Liver (tissue), 9 donors: ENCODE measurements around the gene DCN. TPM values are rescaled to one million over a fixed set of nuclear protein-coding genes. Genes with fewer than 3 reads are reported as not detected.

Experiments used
- DNase-seq: peaks from one replicate; pipeline ENCODE4 v3.0.0-alpha.2; 2017; ENCODE audit warnings: low spot score
- H3K27ac ChIP-seq, 2 donors: one replicate each; pipeline ENCODE4 v1.7.0; 2013; ENCODE audit warnings: inconsistent platforms in 2 of 2, low read length in 2 of 2, control low read depth in 1 of 2, low read depth in 1 of 2, mild to moderate bottlenecking in 1 of 2
- H3K27me3 ChIP-seq, 4 donors: one replicate each; pipeline versions ENCODE4 v1.6.1 to v1.7.0; 2013; ENCODE audit warnings: low read length in 3 of 4, inconsistent platforms in 1 of 4, mild to moderate bottlenecking in 1 of 4, moderate library complexity in 1 of 4; ENCODE audit not compliant: control insufficient read depth in 4 of 4, insufficient read depth in 4 of 4
- H3K36me3 ChIP-seq, 4 donors: one replicate each; pipeline versions ENCODE4 v1.6.1 to v1.7.0; 2013; ENCODE audit warnings: low read length in 3 of 4, mild to moderate bottlenecking in 3 of 4, low read depth in 1 of 4, moderate library complexity in 1 of 4; ENCODE audit not compliant: control insufficient read depth in 4 of 4, insufficient read depth in 3 of 4
- H3K4me1 ChIP-seq, 4 donors: one replicate each; pipeline versions ENCODE4 v1.6.1 to v1.7.0; 2013; ENCODE audit warnings: low read length in 3 of 4, mild to moderate bottlenecking in 3 of 4, moderate library complexity in 1 of 4; ENCODE audit not compliant: control insufficient read depth in 4 of 4, insufficient read depth in 4 of 4
- H3K4me3 ChIP-seq, 3 donors: one replicate each; pipeline versions ENCODE4 v1.6.1 to v1.7.0; 2013; ENCODE audit warnings: low read length in 3 of 3, control low read depth in 1 of 3, low read depth in 1 of 3, mild to moderate bottlenecking in 1 of 3
- H3K9ac ChIP-seq, 2 donors: one replicate each; pipeline ENCODE4 v1.7.0; 2013; ENCODE audit warnings: low read length in 2 of 2, mild to moderate bottlenecking in 2 of 2, moderate library complexity in 2 of 2, control low read depth in 1 of 2, low read depth in 1 of 2
- H3K9me3 ChIP-seq, 4 donors: one replicate each; pipeline versions ENCODE4 v1.6.1 to v1.7.0; 2013; ENCODE audit warnings: low read length in 3 of 4; ENCODE audit not compliant: control insufficient read depth in 4 of 4
- EGR1 ChIP-seq, 2 donors: IDR thresholded peaks; 2 replicates each; pipeline ENCODE4 v1.6.1; 2016 to 2018; ENCODE audit warnings: antibody characterized with exemption in 2 of 2, low read depth in 2 of 2
- FOXA2 ChIP-seq: IDR thresholded peaks from 2 replicates; pipeline ENCODE4 v1.6.1; 2016; ENCODE audit warnings: antibody characterized with exemption
- GABPA ChIP-seq, 2 donors: IDR thresholded peaks in 1 of 2; conservative IDR thresholded peaks in 1 of 2; 2 replicates each; pipeline ENCODE4 v1.6.1; 2016; ENCODE audit warnings: antibody characterized with exemption in 2 of 2, mild to moderate bottlenecking in 1 of 2, moderate library complexity in 1 of 2
- HNF4A ChIP-seq, 2 donors: conservative IDR thresholded peaks; 2 replicates each; pipeline ENCODE4 v1.6.1; 2016; ENCODE audit warnings: antibody characterized with exemption in 2 of 2, mild to moderate bottlenecking in 2 of 2
- JUND ChIP-seq, 2 donors: IDR thresholded peaks; 2 replicates each; pipeline ENCODE4 v1.6.1; 2016; ENCODE audit warnings: antibody characterized with exemption in 2 of 2
- RXRA ChIP-seq, 2 donors: IDR thresholded peaks; 2 replicates each; pipeline ENCODE4 v1.6.1; 2017 to 2018; ENCODE audit warnings: antibody characterized with exemption in 2 of 2, mild to moderate bottlenecking in 1 of 2
- TAF1 ChIP-seq: conservative IDR thresholded peaks from 2 replicates; pipeline ENCODE4 v1.6.1; 2016; ENCODE audit warnings: antibody characterized with exemption, mild to moderate bottlenecking
- YY1 ChIP-seq: IDR thresholded peaks from 2 replicates; pipeline ENCODE4 v1.6.1; 2016; ENCODE audit warnings: antibody characterized with exemption, mild to moderate bottlenecking
- whole genome bisulfite sequencing: extraction: QIAGEN DNeasy Blood & Tissue Kit; methylation state at CpG from one replicate; pipeline ENCODE4 v1.1.7; 2013; 5-methylcytosine and 5-hydroxymethylcytosine counted together
- polyA plus RNA-seq, 2 donors: library from polyadenylated mRNA; stranded (reverse) in 1 of 2; unstranded in 1 of 2; fragments of 200-250 nt in 1 of 2; fragments of >200 nt in 1 of 2; fragmentation: Nextera tagmentation in 1 of 2; extraction: Ambion mirVana in 1 of 2; gene quantifications; one replicate each; pipeline versions ENCODE4 v1.2.1 to v1.2.3, GENCODE V29; 2013 to 2015
- total RNA-seq, 2 donors: library from RNA; depleted of rRNA; stranded (reverse); fragments of >200 nt; gene quantifications; one replicate each; pipeline ENCODE4 v1.2.3, GENCODE V29; 2014
- TF ChIP-seq, protein P1 (sequence below): IDR thresholded peaks from 2 replicates; pipeline ENCODE4 v1.6.1; 2016; ENCODE audit warnings: antibody characterized with exemption
- TF ChIP-seq, protein P2 (sequence below): IDR thresholded peaks from 2 replicates; pipeline ENCODE4 v1.6.1; 2016; ENCODE audit warnings: antibody characterized with exemption
- TF ChIP-seq, protein P3 (sequence below): IDR thresholded peaks from 2 replicates; pipeline ENCODE4 v1.6.1; 2016; ENCODE audit warnings: antibody characterized with exemption, mild to moderate bottlenecking
- TF ChIP-seq, protein P4 (sequence below): fragments of 150-350 bp; IDR thresholded peaks from 2 replicates; pipeline ENCODE4 v1.5.1; 2017; ENCODE audit warnings: improper control_type of control experiment, low read depth, low read length; ENCODE audit not compliant: missing input control
- TF ChIP-seq, protein P5 (sequence below): IDR thresholded peaks from 2 replicates; pipeline ENCODE4 v1.6.1; 2016; ENCODE audit warnings: antibody characterized with exemption
- donor health status: healthy.
- donor health status: healthy.
- donor health status: healthy.
- donor health status: healthy.
- donor health status: healthy.

The DCN gene
- total and polyA plus RNA-seq, 4 donors, result 74.9 to 148 (median 98.6) TPM

DNA sequence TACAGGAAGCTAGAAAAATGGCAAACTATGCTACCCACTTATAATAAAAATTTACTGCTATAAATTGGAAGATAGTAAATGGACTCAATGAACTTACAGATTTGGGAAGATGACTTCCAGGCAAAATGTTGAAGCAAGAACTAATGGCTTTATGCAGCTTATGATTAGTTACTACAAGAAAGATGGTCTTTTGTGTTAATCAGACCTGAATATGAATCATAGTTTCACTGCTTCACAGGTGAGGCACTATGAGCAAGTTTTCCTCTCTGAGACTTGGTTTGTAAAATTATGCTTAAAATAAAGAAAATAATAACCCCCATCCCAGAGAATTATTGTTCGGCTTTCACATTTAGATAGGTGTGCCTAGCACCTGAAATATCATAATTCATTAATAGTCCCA, 19.8 kb upstream of the DCN start:
- WGBS, result 73% methylated on average over 1 of the region's 1 CpG
- TF ChIP-seq, protein P1, sequence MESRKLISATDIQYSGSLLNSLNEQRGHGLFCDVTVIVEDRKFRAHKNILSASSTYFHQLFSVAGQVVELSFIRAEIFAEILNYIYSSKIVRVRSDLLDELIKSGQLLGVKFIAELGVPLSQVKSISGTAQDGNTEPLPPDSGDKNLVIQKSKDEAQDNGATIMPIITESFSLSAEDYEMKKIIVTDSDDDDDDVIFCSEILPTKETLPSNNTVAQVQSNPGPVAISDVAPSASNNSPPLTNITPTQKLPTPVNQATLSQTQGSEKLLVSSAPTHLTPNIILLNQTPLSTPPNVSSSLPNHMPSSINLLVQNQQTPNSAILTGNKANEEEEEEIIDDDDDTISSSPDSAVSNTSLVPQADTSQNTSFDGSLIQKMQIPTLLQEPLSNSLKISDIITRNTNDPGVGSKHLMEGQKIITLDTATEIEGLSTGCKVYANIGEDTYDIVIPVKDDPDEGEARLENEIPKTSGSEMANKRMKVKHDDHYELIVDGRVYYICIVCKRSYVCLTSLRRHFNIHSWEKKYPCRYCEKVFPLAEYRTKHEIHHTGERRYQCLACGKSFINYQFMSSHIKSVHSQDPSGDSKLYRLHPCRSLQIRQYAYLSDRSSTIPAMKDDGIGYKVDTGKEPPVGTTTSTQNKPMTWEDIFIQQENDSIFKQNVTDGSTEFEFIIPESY, result no peak
- TF ChIP-seq GABPA (IDR thresholded peaks at IDR 0.05 in 1 of 2, conservative IDR thresholded peaks at IDR 0.05 in 1 of 2) (no peak), JUND (IDR thresholded peaks at IDR 0.05) (no peak), EGR1 (IDR thresholded peaks at IDR 0.05; ENCODE audit: low read depth in 2 of 2) (no peak), TAF1 (no peak), RXRA (IDR thresholded peaks at IDR 0.05) (no peak), YY1 (no peak), FOXA2 (no peak)
- TF ChIP-seq, protein P2, sequence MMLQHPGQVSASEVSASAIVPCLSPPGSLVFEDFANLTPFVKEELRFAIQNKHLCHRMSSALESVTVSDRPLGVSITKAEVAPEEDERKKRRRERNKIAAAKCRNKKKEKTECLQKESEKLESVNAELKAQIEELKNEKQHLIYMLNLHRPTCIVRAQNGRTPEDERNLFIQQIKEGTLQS, result no peak
- TF ChIP-seq, protein P3, sequence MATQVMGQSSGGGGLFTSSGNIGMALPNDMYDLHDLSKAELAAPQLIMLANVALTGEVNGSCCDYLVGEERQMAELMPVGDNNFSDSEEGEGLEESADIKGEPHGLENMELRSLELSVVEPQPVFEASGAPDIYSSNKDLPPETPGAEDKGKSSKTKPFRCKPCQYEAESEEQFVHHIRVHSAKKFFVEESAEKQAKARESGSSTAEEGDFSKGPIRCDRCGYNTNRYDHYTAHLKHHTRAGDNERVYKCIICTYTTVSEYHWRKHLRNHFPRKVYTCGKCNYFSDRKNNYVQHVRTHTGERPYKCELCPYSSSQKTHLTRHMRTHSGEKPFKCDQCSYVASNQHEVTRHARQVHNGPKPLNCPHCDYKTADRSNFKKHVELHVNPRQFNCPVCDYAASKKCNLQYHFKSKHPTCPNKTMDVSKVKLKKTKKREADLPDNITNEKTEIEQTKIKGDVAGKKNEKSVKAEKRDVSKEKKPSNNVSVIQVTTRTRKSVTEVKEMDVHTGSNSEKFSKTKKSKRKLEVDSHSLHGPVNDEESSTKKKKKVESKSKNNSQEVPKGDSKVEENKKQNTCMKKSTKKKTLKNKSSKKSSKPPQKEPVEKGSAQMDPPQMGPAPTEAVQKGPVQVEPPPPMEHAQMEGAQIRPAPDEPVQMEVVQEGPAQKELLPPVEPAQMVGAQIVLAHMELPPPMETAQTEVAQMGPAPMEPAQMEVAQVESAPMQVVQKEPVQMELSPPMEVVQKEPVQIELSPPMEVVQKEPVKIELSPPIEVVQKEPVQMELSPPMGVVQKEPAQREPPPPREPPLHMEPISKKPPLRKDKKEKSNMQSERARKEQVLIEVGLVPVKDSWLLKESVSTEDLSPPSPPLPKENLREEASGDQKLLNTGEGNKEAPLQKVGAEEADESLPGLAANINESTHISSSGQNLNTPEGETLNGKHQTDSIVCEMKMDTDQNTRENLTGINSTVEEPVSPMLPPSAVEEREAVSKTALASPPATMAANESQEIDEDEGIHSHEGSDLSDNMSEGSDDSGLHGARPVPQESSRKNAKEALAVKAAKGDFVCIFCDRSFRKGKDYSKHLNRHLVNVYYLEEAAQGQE, result no peak
- H3K27me3 ChIP-seq, result no peaks in the 10 kb centered on the region

DNA sequence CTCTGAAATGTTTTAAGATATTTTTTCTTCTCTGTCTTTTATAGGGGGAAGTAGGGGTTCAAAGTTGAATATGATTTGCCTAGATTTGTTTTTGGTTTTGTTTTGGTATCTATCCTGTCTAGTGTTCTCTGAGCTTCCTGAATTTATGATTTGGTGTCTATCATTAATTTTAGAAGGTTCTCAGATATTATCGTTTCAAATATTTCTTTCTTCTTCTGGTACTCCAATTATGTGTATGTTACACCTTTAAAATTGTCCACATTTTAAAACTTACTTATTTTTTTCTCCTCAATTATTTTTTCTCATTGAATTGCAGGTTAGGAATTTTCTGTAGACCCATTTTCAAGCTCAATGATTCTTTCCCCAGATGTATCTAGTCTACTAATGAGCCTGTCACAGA, 13.8 kb upstream of the DCN start:
- H3K4me1 ChIP-seq, result no peaks in the 10 kb centered on the region
- no peaks in the 10 kb centered on the region for H3K36me3 ChIP-seq
- DNase-seq, result no peak
- no peak overlapping the region for H3K9ac ChIP-seq
- no peak overlapping the region for H3K27ac ChIP-seq
- no peaks in the 10 kb centered on the region for H3K9me3 ChIP-seq
- 94% methylated on average over 1 of the region's 1 CpG for WGBS
- TF ChIP-seq, protein P1, result no peak
- TF ChIP-seq, protein P4, sequence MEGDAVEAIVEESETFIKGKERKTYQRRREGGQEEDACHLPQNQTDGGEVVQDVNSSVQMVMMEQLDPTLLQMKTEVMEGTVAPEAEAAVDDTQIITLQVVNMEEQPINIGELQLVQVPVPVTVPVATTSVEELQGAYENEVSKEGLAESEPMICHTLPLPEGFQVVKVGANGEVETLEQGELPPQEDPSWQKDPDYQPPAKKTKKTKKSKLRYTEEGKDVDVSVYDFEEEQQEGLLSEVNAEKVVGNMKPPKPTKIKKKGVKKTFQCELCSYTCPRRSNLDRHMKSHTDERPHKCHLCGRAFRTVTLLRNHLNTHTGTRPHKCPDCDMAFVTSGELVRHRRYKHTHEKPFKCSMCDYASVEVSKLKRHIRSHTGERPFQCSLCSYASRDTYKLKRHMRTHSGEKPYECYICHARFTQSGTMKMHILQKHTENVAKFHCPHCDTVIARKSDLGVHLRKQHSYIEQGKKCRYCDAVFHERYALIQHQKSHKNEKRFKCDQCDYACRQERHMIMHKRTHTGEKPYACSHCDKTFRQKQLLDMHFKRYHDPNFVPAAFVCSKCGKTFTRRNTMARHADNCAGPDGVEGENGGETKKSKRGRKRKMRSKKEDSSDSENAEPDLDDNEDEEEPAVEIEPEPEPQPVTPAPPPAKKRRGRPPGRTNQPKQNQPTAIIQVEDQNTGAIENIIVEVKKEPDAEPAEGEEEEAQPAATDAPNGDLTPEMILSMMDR, result no peak
- TF ChIP-seq, protein P5, sequence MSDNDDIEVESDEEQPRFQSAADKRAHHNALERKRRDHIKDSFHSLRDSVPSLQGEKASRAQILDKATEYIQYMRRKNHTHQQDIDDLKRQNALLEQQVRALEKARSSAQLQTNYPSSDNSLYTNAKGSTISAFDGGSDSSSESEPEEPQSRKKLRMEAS, result no peak
- no peak for TF ChIP-seq HNF4A (conservative IDR thresholded peaks at IDR 0.05)
- no peak for TF ChIP-seq EGR1 (IDR thresholded peaks at IDR 0.05; ENCODE audit: low read depth in 2 of 2)
- H3K4me3 ChIP-seq, result no peak overlapping the region
- no peaks in the 10 kb centered on the region for H3K27me3 ChIP-seq

More for the DNA sequence above, 19.8 kb upstream of the DCN start:
- H3K27ac ChIP-seq, result no peak overlapping the region
- no peak for DNase-seq
- H3K36me3 ChIP-seq, result no peaks in the 10 kb centered on the region
- no peak overlapping the region for H3K4me3 ChIP-seq
- H3K9ac ChIP-seq, result no peak overlapping the region
- H3K4me1 ChIP-seq, result no peaks in the 10 kb centered on the region
- no peaks in the 10 kb centered on the region for H3K9me3 ChIP-seq
